EL (cell line): ENCODE results near the gene KLF7.

Experiments
- DNase-seq: peaks from one replicate; pipeline ENCODE4 v3.0.0-alpha.2; 2016

KLF7 gene

GRCh38 chr2:207088839-207089238, 76.9 kb downstream of the KLF7 start:
- DNase-seq, result no peak

- no peak for DNase-seq
These were observed 77.5 kb downstream of the KLF7 start for GRCh38 chr2:207088276-207088675.

- no peak for DNase-seq
These were observed 78.5 kb downstream of the KLF7 start for GRCh38 chr2:207087046-207087902.

GRCh38 chr2:207086136-207086535, 79.6 kb downstream of the KLF7 start:
- no peak for DNase-seq

GRCh38 chr2:207085110-207085509, 80.6 kb downstream of the KLF7 start:
- no peak for DNase-seq

GRCh38 chr2:207083361-207084110, 82.2 kb downstream of the KLF7 start:
- DNase-seq, result no peak

- DNase-seq, result no peak
These were observed 83.1 kb downstream of the KLF7 start for GRCh38 chr2:207082619-207083018.

- no peak for DNase-seq
These were observed 87.5 kb downstream of the KLF7 start for GRCh38 chr2:207078186-207078798.

GRCh38 chr2:207077266-207077665, 88.5 kb downstream of the KLF7 start:
- DNase-seq, result no peak

- no peak for DNase-seq
These were observed 90.3 kb downstream of the KLF7 start for GRCh38 chr2:207075456-207075855.

GRCh38 chr2:207073801-207074678, 91.7 kb downstream of the KLF7 start:
- DNase-seq, result peak; percentile 18

- DNase-seq, result no peak
These were observed 92.3 kb downstream of the KLF7 start for GRCh38 chr2:207073412-207073800.

- DNase-seq, result no peak
These were observed 93.2 kb downstream of the KLF7 start for GRCh38 chr2:207072571-207072970.

- no peak for DNase-seq
These were observed 93.9 kb downstream of the KLF7 start for GRCh38 chr2:207071820-207072219.

GRCh38 chr2:207067473-207067872, 98.3 kb downstream of the KLF7 start:
- DNase-seq, result no peak

- no peak for DNase-seq
These were observed 98.8 kb downstream of the KLF7 start for GRCh38 chr2:207066791-207067460.

GRCh38 chr2:207066166-207066565, 99.6 kb downstream of the KLF7 start:
- DNase-seq, result no peak

- DNase-seq, result no peak
These were observed 101.5 kb downstream of the KLF7 start for GRCh38 chr2:207064128-207064690.

GRCh38 chr2:207061181-207061580, 104.6 kb downstream of the KLF7 start:
- no peak for DNase-seq

- no peak for DNase-seq
These were observed 110.5 kb downstream of the KLF7 start for GRCh38 chr2:207055257-207055656.

GRCh38 chr2:207054521-207054920, 111.2 kb downstream of the KLF7 start:
- peak; percentile 46 for DNase-seq
